ENCODE measurements around the gene NAV1. TPM values are rescaled to one million over a fixed set of nuclear protein-coding genes. Genes with fewer than 3 reads are reported as not detected.
A peak's percentile ranks its signal among the peaks of the same experiment; 100 is the strongest.

Gene NAV1
- total RNA-seq, 5 donors from 2014 or later (not counting 1 experiment from before 2014, with no cell fraction given) = 2.8 to 6.9 (median 4.7) TPM

DNA sequence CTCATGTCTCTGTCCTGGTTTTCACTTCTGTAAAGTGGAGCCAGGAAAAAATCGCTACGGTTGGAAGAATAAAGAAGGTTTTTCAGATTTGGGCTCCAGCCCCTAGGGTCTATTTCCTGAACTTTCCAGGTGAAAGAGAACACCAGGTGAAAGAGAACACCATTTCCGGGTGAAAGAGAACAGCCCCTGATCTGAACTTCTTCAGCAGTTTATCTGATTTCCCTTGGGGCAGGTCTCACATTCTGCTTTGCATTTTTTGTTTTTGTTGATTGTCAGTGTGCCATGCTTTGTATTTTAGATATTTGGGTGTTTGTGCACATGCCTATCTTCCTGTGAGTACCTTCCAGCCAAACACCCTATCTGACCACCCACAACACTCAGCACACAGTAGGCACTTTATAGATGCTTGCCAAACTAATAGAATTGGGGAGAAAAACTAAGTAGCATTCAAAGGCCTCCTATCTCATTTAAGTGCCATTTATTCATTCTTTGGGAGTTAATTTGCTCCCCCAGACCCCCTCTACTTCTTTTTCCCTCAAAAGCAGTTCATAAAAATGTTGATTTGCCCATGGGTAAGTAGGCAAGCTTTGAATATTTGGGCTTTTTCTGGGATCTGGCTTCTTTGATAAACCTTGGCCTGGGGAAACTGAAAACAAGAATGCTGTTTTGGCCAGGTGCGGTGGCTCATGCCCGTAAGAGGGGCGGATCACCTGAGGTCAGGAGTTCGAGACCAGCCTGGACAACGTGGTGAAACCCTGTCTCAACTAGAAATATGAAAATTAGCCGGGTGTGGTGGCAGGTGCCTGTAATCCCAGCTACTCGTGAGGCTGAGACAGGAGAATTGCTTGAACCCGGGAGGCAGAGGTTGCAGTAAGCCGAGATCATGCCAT lies 2.2 kb downstream of the NAV1 start:
- WGBS (ENCODE audit: insufficient coverage) = 88% methylated on average over 10 of the region's 12 CpGs
- Histone ChIP-seq H3K4me3 (ENCODE audit: control insufficient read depth in 1 of 2, extremely low read depth in 1 of 2, low read length in 1 of 2) (no peak overlapping the region), H3K27me3 (replicated peaks in 1 of 2; ENCODE audit: control insufficient read depth in 2 of 2, extremely low read depth in 1 of 2, insufficient read depth in 2 of 2, low read length in 1 of 2) (peaks cover 0 to 43% of the 10 kb centered on the region in 2 experiments), H3K4me1 (ENCODE audit: control insufficient read depth in 1 of 2, extremely low read depth in 1 of 2, insufficient read depth in 2 of 2, low read length in 2 of 2) (peaks cover 0 to 20% of the 10 kb centered on the region in 2 experiments), H3K27ac (ENCODE audit: low read length) (no peak overlapping the region), H3K9me3 (no peaks in the 10 kb centered on the region), H3K36me3 (ENCODE audit: control insufficient read depth in 2 of 2, extremely low read depth in 1 of 2, insufficient read depth in 1 of 2, low read length in 1 of 2) (no peaks in the 10 kb centered on the region)
- ChIA-PET POLR2A (interaction anchor here in 1 of 2 donors (0.6 kb wide), 1 partner anchor 285 kb away, joined by 3 read pairs; no protein-coding TSS in a partner anchor), CTCF (interaction anchor here in 1 of 2 donors (0.6 kb wide), 1 partner anchor 61 kb away, joined by 6 read pairs; no protein-coding TSS in a partner anchor)
- ATAC-seq (replicated peaks in 1 of 4) (no peak), DNase-seq (no peak)
- Mint-ChIP-seq H3K27me3 (peaks cover 56 to 61% of the 10 kb centered on the region in 2 donors), H3K9me3 (peaks cover 0 to 4% (median 0%) of the 10 kb centered on the region in 3 donors), H3K27ac (no peak overlapping the region), H3K4me3 (peak overlapping the region in 1 of 3 donors; percentile 78), H3K4me1 (peaks cover 10 to 22% (median 22%) of the 10 kb centered on the region in 3 donors), H3K36me3 (peaks cover 7% of the 10 kb centered on the region)

DNA sequence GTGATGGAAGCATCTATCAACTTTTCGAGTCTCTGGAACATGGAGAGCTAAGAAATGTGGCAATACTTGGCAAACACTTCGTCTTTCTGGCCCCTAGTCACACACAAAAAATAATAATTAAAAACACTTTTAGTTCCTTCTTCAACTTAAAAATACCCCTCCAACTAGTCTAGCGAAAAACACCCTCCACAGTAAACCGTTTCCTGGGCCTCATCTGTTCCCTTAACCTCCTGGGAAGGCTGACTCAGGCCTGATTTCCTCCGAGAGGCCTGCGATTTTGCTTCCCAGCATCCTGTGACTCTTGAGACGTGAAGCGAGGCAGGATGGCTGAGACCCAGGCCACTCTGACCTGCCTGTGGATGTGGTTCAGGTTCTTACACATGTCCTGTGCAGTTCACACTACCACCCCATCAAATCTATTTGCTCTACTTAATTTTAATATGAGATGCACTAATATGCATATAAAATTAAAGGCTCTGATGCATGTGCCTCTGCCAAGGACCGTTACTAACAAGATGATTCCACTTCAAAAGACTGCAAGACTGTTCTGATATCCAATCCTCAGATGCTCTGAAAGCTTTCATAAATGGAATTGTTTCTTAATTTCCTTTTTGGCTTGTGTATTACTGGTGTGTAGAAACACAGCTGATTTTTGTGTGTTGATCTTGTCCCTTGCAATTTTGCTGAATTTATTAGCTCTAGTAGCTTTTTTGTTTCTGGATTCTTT lies 3.5 kb downstream of the NAV1 start:
- CTCF ChIA-PET = no interaction called here
- H3K27me3 Mint-ChIP-seq = peaks cover 42 to 48% of the 10 kb centered on the region in 2 donors

DNA sequence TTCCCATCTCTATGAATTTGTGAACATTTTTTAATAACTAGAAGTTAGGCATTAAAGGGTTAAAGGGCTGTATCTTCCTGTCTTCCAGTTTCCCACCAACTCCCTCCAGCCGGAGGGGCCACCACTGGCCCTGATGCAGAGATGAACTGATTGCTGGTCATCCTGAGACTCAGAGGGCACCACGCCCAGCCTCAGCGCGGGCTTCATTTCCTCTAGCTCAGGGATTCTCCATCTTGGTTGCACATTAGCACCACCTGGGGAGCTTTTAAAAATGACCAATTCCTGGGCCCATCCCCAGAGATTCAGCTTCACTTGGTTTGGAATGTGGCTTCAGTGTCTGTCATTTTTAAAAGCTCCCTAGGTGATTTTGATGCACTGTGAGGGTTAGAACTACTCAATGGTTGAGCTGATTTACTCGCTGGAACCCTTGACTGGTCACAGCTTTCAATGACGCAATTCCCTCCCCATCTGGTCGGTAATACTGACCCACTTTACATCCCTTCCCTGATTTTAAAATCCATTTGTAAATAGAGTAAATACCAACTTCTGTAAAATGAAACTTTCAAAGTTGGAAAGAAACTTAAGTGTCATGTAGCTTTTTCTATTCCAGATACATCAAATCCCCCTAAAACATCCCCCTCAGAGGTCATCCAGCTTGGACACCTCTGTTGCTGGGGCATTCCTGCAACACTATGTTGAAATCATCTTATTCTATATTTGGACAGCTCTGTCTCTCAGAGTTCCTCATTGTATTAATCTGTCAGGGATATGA lies 5.1 kb downstream of the NAV1 start:
- Histone ChIP-seq H3K4me1 (ENCODE audit: control insufficient read depth in 1 of 2, extremely low read depth in 1 of 2, insufficient read depth in 2 of 2, low read length in 2 of 2) (peaks cover 0 to 10% of the 10 kb centered on the region in 2 experiments), H3K4me3 (ENCODE audit: control insufficient read depth in 1 of 2, extremely low read depth in 1 of 2, low read length in 1 of 2) (no peak overlapping the region), H3K36me3 (ENCODE audit: control insufficient read depth in 2 of 2, extremely low read depth in 1 of 2, insufficient read depth in 1 of 2, low read length in 1 of 2) (no peaks in the 10 kb centered on the region), H3K9me3 (no peaks in the 10 kb centered on the region), H3K27me3 (replicated peaks in 1 of 2; ENCODE audit: control insufficient read depth in 2 of 2, extremely low read depth in 1 of 2, insufficient read depth in 2 of 2, low read length in 1 of 2) (peaks cover 0 to 21% of the 10 kb centered on the region in 2 experiments), H3K27ac (ENCODE audit: low read length) (no peak overlapping the region)
- peaks cover 30 to 38% of the 10 kb centered on the region in 2 donors for H3K27me3 Mint-ChIP-seq
- no peak overlapping the region for H3K4me3 Mint-ChIP-seq
- H3K36me3 Mint-ChIP-seq = peaks cover 2% of the 10 kb centered on the region
- DNase-seq (no peak), ATAC-seq (replicated peaks in 1 of 4) (no peak)
- ChIA-PET POLR2A (no interaction called here), CTCF (no interaction called here)
- no peak overlapping the region for H3K27ac Mint-ChIP-seq
- peaks cover 0 to 15% (median 12%) of the 10 kb centered on the region in 3 donors for H3K4me1 Mint-ChIP-seq
- H3K9me3 Mint-ChIP-seq = peaks cover 0 to 4% (median 0%) of the 10 kb centered on the region in 3 donors
- no CpG with 5 or more reads among the region's 7 CpGs for WGBS (ENCODE audit: insufficient coverage)

More for the DNA sequence above, 3.5 kb downstream of the NAV1 start:
- Histone ChIP-seq H3K9me3 (no peaks in the 10 kb centered on the region), H3K4me3 (ENCODE audit: control insufficient read depth in 1 of 2, extremely low read depth in 1 of 2, low read length in 1 of 2) (no peak overlapping the region), H3K27ac (ENCODE audit: low read length) (no peak overlapping the region), H3K36me3 (ENCODE audit: control insufficient read depth in 2 of 2, extremely low read depth in 1 of 2, insufficient read depth in 1 of 2, low read length in 1 of 2) (no peaks in the 10 kb centered on the region), H3K27me3 (replicated peaks in 1 of 2; ENCODE audit: control insufficient read depth in 2 of 2, extremely low read depth in 1 of 2, insufficient read depth in 2 of 2, low read length in 1 of 2) (peaks cover 0 to 35% of the 10 kb centered on the region in 2 experiments), H3K4me1 (ENCODE audit: control insufficient read depth in 1 of 2, extremely low read depth in 1 of 2, insufficient read depth in 2 of 2, low read length in 2 of 2) (peaks cover 0 to 20% of the 10 kb centered on the region in 2 experiments)
- POLR2A ChIA-PET = no interaction called here
- Mint-ChIP-seq H3K4me3 (no peak overlapping the region), H3K27ac (no peak overlapping the region), H3K9me3 (peaks cover 0 to 4% (median 0%) of the 10 kb centered on the region in 3 donors), H3K4me1 (peaks cover 10 to 22% (median 22%) of the 10 kb centered on the region in 3 donors), H3K36me3 (peaks cover 2% of the 10 kb centered on the region)
- 75% methylated on average over 4 of the region's 9 CpGs for WGBS (ENCODE audit: insufficient coverage)
- no peak for ATAC-seq (replicated peaks in 1 of 4)
- no peak for DNase-seq

DNA sequence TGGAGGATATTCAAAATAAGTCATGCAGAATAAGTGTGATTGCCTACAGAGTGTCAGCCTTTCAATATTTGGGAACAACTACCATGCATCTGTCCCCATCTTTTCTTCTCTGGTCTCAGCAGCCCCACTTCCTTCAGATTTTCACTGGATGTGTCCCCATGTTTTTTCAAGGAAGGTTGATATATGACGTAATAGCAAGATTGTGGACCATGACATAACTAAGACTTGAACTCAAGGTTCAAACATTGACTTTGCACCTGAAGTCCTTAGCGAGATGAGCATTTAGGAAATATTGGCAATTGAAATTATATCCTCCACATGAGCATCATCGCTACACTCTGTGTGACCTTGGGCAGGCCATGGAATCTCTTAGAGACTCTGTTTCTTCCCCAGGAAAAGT lies 5.8 kb downstream of the NAV1 start:
- peaks cover 0 to 11% (median 8%) of the 10 kb centered on the region in 3 donors for H3K4me1 Mint-ChIP-seq
- POLR2A ChIA-PET = no interaction called here
- Histone ChIP-seq H3K27ac (ENCODE audit: low read length) (no peak overlapping the region), H3K27me3 (replicated peaks in 1 of 2; ENCODE audit: control insufficient read depth in 2 of 2, extremely low read depth in 1 of 2, insufficient read depth in 2 of 2, low read length in 1 of 2) (peaks cover 0 to 16% of the 10 kb centered on the region in 2 experiments), H3K9me3 (no peaks in the 10 kb centered on the region), H3K36me3 (ENCODE audit: control insufficient read depth in 2 of 2, extremely low read depth in 1 of 2, insufficient read depth in 1 of 2, low read length in 1 of 2) (no peaks in the 10 kb centered on the region), H3K4me3 (ENCODE audit: control insufficient read depth in 1 of 2, extremely low read depth in 1 of 2, low read length in 1 of 2) (no peak overlapping the region), H3K4me1 (ENCODE audit: control insufficient read depth in 1 of 2, extremely low read depth in 1 of 2, insufficient read depth in 2 of 2, low read length in 2 of 2) (peaks cover 0 to 5% of the 10 kb centered on the region in 2 experiments)
- peaks cover 0 to 4% (median 0%) of the 10 kb centered on the region in 3 donors for H3K9me3 Mint-ChIP-seq
- H3K27ac Mint-ChIP-seq = no peak overlapping the region
- CTCF ChIA-PET = no interaction called here
- DNase-seq (no peak), ATAC-seq (replicated peaks in 1 of 4) (no peak)
- WGBS (ENCODE audit: insufficient coverage) = no CpG with 5 or more reads among the region's 3 CpGs
- peaks cover 2% of the 10 kb centered on the region for H3K36me3 Mint-ChIP-seq
- peaks cover 25 to 34% of the 10 kb centered on the region in 2 donors for H3K27me3 Mint-ChIP-seq
- no peak overlapping the region for H3K4me3 Mint-ChIP-seq

DNA sequence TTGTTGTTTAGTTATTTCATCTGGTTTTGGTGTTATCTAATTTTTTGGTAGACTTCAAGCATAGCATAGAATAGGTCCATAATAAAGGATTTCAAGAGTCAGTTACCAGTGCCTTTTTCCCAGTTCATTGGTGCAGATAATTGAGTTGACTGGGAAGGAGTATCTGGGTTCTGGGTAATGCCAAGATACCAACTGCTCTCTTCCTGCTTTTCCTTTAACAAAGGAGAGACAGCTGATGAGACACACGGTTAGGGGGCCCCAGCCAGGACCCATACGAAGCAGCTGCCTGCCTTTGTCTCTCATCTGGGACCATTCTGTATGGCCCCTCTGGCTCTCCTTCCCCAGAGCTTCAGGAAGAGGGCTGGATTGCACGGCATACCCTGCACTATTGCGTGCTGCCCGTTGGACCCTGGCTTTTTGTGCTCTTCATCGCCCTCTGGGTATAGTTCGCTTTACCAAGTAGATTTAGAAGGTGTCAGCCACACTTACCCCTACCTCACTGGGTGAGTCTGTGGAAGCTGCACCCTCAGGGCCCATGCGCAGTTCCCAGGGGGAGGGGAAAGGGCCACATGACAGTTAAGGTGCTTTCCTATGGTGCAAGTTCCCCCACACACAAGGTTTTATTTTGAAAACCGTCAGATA lies 7.0 kb downstream of the NAV1 start:
- H3K36me3 Mint-ChIP-seq = peaks cover 2% of the 10 kb centered on the region
- H3K27ac ChIP-seq (ENCODE audit: low read length) = no peak overlapping the region
- WGBS (ENCODE audit: insufficient coverage) = 25% methylated on average over 2 of the region's 9 CpGs
- H3K27me3 Mint-ChIP-seq = peaks cover 15 to 23% of the 10 kb centered on the region in 2 donors
- H3K4me1 ChIP-seq (ENCODE audit: control insufficient read depth in 1 of 2, extremely low read depth in 1 of 2, insufficient read depth in 2 of 2, low read length in 2 of 2) = no peaks in the 10 kb centered on the region
- H3K36me3 ChIP-seq (ENCODE audit: control insufficient read depth in 2 of 2, extremely low read depth in 1 of 2, insufficient read depth in 1 of 2, low read length in 1 of 2) = no peaks in the 10 kb centered on the region
- ATAC-seq (replicated peaks in 1 of 4) (no peak), DNase-seq (no peak)
- no peak overlapping the region for H3K27ac Mint-ChIP-seq
- POLR2A ChIA-PET = no interaction called here
- no peak overlapping the region for H3K4me3 ChIP-seq (ENCODE audit: control insufficient read depth in 1 of 2, extremely low read depth in 1 of 2, low read length in 1 of 2)
- H3K4me1 Mint-ChIP-seq = peaks cover 0 to 1% (median 0%) of the 10 kb centered on the region in 3 donors
- no peaks in the 10 kb centered on the region for H3K9me3 ChIP-seq
- peaks cover 0 to 4% (median 0%) of the 10 kb centered on the region in 3 donors for H3K9me3 Mint-ChIP-seq
- CTCF ChIA-PET = no interaction called here
- H3K4me3 Mint-ChIP-seq = no peak overlapping the region
- H3K27me3 ChIP-seq (replicated peaks in 1 of 2; ENCODE audit: control insufficient read depth in 2 of 2, extremely low read depth in 1 of 2, insufficient read depth in 2 of 2, low read length in 1 of 2) = peaks cover 0 to 9% of the 10 kb centered on the region in 2 experiments
